HS-5 (cell line): ENCODE results near the gene ZNF23.

Source experiments
- DNase-seq: peaks from one replicate; pipeline ENCODE4 v3.0.0-alpha.2; 2012; ENCODE audit warnings: low read depth

ZNF23 gene

DNA sequence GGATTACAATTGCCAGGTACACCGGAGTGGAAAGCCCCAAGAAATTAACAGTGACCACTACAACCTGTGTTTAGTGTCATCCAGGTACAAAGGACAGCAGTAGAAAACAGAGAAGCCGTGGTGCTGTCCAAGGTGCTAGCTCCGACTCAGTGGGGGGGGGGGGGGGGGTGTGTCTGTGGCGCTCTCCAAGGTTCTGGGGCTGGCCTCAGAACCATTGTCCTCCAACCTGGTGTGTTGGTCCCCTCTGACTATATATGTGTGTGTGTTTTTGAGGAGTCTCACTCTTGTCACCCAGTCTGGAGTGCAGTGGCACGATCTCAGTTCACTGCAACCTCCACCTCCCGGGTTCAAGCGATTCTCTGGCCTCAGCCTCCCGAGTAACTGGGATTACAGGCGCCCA, 5.8 kb upstream of the ZNF23 start:
- DNase-seq = no peak

- DNase-seq = no peak
Observed at GRCh38 chr16:71464231-71464630, 2.2 kb upstream of the ZNF23 start.

- no peak for DNase-seq
Observed at GRCh38 chr16:71460941-71461340, 1.1 kb downstream of the ZNF23 start.

- DNase-seq = peak; percentile 88
Observed at GRCh38 chr16:71460236-71460635, 1.8 kb downstream of the ZNF23 start.

- DNase-seq = no peak
Observed at GRCh38 chr16:71459510-71459909, 2.5 kb downstream of the ZNF23 start.

DNA sequence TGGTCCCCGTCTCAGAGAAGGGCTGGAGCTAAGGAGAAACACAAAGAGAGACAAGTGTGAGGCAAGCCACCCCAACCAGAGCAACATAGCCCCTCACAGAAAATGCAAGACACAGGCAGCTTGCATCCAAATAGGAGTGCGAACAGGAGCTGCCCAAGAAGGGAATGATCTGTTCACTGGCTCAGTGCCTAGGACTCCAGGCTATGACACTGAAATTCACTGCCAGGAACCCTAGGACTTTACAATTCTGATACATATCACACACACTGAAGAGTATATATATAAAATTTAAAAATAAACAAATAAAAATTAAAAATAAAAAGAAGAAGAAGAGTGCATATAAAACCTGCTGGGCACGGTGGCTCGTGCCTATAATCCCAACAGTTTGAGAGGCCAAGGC, 5.2 kb downstream of the ZNF23 start:
- DNase-seq = no peak

GRCh38 chr16:71453036-71453435, 9.0 kb downstream of the ZNF23 start:
- DNase-seq = no peak

GRCh38 chr16:71449020-71449419, 13.0 kb downstream of the ZNF23 start:
- no peak for DNase-seq

DNA sequence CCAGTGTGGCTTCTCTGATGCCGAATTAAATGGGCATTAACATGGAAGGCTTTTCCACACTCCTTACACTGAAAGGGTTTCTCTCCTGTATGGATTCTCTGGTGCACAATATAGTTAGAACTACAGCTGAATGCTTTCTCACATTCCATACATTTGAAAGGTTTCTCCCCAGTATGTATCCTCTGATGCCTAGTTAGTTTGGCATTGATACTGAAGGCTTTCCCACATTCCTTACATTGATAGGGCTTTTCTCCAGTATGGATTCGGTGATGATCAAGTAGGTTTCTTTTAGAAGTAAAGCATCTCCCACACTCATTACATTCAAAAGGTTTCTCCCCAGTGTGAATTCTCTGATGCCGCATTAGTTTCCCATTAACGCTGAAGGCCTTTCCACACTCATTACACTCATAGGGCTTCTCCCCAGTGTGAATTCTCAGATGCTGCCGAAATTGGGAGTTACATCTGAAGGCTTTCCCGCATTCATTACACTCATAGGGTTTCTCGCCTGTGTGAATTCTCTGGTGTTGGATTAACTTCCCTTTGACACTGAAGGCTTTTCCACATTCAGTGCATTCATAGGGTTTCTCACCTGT, 13.7 kb downstream of the ZNF23 start:
- no peak for DNase-seq

GRCh38 chr16:71443714-71444113, 18.3 kb downstream of the ZNF23 start:
- DNase-seq = no peak

- no peak for DNase-seq
Observed at GRCh38 chr16:71442051-71442440, 20.0 kb downstream of the ZNF23 start, which contains the start of gene TLE7. Gene TLE7, minus strand, starts transcription at chr16:71442054. Its CDS starts 8,730 bp downstream, at chr16:71433324.

DNA sequence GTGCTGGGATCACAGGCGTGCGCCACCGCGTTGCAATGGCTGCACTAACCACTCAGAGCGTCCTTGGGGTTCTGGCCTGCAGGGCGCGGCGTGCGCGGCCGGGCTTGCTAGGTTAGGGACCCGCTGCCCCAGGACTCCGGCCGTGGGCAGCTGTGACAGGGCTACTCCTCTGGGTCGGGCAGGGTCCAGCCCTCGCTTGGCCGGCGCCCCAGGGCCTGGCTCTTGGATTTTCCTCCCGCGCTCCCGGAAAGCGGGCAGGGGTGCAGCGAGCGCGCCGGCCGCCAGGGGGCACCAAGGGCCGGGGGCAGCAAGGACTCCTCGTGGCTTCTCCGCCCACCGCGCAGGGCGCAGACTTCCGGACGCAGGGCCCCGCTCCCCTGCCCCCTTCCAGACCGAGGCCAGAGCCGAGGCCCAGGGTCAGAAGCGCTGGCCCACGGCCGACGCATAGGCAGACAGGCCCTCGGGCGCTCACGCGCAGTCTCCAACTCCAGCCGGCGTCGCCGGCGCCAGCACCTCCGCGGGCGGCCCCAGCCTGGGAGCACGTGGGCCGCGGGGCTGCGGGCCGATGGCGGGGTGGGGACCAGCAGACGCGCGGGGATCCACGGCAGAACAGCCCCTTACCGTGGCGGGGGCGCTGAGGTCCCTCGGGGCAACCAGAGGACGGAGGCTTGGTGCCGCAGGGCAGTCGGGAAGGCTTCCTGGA, 20.5 kb downstream of the ZNF23 start:
- no peak for DNase-seq

DNA sequence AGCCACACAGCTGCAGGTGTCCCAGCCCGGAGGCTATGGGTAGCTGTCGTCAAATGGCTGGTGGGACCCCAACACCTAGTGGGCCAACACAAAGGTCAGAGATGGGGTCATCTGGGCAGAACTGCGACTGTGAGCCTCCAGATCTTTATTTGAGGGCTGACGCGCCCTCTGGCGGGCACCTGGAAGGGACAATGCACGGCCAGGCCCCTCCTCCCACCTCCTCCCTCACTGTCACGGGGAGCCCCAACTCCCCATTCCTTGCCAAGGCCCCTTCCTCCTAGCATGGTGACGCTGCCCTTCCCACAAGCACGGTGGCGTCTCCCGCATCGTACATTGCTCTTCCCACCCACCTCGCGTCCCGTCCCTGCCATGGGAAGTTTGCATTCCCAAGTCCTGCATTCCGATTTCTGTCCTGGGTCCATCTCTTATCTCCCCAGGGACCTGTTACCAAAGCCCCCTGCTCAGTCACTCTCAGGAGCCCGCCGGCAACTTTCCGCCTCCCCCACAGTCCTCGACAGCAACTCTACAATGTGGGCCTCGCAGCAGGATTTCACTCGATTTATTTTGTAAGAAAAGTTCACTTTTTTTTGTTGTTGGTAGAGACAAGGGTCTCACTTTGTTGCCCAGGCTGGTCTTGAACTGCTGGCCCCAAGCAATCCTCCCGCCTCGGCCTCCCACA, 21.2 kb downstream of the ZNF23 start:
- DNase-seq = no peak

GRCh38 chr16:71439523-71439922, 22.5 kb downstream of the ZNF23 start:
- no peak for DNase-seq

- no peak for DNase-seq
Observed at GRCh38 chr16:71436473-71436872, 25.6 kb downstream of the ZNF23 start.

DNA sequence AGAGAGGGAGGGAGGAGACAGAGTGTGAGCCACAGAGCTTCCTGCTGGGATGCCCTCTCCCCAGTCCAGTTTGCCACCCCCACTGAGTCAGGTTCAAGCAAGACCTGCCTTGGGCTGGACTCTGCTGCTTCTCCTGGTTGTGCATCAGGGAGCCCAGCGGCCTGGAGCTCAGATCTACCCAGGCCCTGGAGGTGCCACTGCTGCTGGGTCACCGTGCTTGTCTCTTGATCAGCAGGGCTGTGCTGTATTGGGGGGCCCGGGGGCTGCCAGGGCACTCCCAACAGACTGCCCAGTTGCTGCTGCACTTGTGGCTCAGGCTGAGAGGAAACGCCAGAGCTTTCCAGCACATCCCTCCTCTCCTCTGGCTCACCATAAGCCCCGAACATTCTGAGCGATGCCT, 29.1 kb downstream of the ZNF23 start:
- DNase-seq = no peak

DNA sequence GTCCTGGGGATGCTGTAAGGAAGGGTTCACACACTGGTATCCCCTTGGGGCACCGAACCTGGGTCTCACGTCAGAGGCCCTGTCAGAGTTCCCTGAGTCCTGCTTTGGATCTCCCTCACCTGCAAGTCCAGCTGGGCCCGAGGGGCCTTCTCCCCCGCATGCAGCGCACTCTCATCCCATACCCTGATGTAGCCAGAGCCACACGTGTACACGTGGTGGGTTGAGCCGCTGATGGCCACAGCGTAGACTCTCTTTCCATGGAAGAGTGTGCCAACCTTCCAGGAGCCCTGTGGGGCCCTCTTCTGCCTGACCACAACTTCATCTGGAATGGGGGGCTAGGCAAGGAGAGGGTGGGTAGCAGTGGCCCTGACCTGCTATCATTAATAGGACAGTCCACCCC, 30.1 kb downstream of the ZNF23 start:
- DNase-seq = no peak

DNA sequence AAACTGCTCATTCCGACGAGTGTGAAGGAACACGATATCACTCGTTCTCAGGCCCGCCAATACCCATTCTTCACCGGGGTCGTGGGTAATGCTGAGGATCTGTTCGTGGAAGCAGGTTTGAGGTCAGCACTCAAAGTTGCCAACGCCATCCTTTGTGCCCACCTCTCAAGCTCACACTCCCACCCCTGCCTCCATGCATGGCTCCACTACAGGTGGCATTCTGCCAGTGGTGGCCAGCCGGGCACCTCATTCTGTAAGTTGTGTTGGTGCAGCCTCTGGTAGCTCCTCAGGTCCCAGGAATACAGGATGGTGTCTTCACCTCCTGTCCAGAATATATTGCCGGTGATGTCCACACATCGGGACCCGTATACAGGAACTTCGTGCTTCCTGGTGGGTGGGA, 30.9 kb downstream of the ZNF23 start:
- no peak for DNase-seq

- no peak for DNase-seq
Observed at GRCh38 chr16:71430744-71431143, 31.3 kb downstream of the ZNF23 start.

GRCh38 chr16:71429581-71429980, 32.5 kb downstream of the ZNF23 start:
- DNase-seq = no peak

GRCh38 chr16:71428883-71429282, 33.2 kb downstream of the ZNF23 start:
- no peak for DNase-seq

DNA sequence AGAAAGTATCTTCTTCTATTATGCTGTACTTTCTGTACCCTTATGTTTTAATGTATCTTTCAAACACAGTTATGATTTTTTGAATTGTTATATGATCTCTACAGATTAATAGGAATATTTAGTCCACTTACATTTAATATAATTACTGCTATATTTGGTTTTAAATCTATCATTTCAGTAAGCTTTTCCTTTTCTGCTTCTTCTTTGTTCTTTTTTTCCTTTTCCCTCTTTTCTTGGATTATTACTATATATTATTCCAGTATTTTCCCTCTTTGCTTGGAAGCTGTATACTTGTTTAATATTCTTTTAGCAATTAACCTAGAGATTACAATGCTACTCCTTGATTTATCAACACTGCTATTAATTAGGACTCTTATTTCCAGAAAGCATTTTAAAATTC, 33.7 kb downstream of the ZNF23 start:
- no peak for DNase-seq

DNA sequence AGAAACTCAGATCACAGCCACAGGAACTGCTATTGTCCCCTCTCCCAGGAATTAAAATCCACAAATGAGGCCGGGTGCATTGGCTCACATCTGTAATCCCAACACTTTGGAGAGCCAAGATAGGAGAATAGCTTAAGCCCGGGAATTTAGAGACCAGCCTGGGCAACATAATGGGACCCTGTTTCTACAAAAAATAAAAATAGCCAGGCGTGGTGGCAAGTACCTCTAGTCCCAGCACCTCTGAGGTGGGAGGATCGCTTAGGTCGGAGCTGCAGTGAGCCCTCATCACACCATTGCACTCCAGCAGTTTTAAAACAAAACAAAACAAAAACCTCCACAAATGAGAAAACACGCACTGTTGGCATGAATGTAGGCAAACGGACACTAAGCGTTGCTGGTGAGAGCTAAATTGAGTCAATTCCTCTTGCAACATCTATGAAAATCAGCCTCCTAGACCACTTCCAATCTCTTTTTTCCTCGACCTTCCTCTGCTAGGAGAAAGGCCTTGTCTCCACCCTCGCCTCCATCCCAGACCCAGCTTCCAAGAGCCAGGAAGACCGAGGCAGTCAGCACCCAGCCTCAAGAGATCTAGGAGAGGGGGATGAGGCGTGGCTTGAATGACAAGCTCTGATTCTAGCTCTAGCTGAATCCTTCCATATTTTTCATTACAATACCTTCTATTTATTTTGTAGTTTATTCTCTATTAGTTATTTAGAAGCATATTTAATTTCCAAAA, 35.0 kb downstream of the ZNF23 start:
- no peak for DNase-seq
